GM19043 (cell line): ENCODE results near the gene TNS4.

Experiments
- ATAC-seq: cut with Tn5 transposase; IDR thresholded peaks from one replicate; pipeline ENCODE4 v1.9.1; 2021; ENCODE audit warnings: low read depth; ENCODE audit not compliant: unreplicated experiment

TNS4 gene

GRCh38 chr17:40495140-40495539 lies 6.3 kb downstream of the TNS4 start:
- ATAC-seq: no peak

- no peak for ATAC-seq
These were observed 7.7 kb downstream of the TNS4 start for GRCh38 chr17:40493697-40494096.

DNA sequence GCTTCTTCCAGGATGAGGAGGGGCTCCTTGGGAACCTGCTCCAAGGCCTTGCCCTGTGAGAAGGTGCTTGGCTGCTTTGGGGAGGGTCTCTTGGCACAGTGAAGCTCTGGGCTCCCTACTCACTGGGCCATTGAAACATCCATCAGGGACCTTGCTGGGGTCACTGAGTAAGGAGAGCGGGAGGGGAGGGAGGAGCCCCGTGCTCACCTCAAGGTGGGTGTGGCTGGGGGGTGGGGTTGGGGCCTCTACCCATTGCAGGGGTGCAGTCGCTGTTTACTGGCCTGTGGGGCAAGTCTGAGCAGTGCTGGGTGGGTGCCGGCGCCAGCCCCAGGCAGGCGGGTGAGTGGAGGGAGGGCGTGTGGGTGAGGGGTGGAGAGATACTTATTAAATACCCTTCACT lies 9.9 kb downstream of the TNS4 start:
- no peak for ATAC-seq

DNA sequence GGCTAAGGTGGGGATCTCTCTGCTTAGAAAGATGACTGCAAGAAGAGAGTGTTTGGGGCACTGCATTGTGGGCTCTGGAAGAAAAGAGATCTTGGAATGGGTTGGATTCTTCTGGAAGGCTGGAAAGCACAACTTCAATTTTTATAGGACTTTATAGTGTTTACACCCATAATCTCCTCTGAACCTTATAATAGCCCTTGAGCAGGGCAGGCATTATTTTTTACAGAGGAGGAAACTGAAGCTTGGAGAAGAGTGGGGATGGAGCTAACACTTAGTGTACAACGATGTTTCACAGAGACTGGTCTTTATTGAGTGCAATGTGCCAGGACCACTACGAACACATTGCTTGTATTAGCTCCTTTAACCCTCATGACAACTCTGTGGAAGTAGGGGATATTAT lies 10.4 kb downstream of the TNS4 start:
- ATAC-seq: no peak

GRCh38 chr17:40490289-40490853 lies 11.1 kb downstream of the TNS4 start:
- ATAC-seq: no peak

DNA sequence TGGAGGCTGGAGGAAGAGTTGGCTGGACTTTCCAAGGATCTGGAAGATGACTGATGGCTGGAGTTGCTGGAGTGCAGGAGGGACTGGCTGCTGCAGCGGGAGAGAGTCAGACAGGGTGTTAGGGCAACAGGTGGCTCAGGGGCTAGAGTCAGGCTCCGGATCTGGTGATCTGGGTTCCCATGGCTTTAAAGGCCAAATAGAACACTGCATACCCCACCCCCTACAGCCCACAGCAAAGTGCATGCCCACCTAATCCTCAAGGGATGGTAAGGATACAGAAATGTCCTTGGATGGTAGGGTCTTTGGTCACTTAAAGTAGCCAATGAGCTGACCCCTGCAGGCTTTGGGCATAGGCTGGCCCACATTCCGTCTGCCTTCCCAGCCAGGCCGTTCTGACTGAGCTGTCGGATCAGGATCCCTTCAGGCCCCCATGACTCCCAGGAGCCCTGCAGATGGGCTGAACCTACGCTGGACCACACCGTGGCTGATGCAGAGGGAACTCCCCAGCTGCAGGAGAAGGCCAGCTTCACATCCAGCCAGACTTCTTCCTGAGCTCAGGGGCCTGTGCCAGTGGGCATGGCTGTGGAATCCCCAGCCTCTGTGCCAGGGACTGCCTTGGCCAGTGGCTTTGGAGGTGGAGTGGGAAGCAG lies 13.9 kb downstream of the TNS4 start:
- no peak for ATAC-seq

DNA sequence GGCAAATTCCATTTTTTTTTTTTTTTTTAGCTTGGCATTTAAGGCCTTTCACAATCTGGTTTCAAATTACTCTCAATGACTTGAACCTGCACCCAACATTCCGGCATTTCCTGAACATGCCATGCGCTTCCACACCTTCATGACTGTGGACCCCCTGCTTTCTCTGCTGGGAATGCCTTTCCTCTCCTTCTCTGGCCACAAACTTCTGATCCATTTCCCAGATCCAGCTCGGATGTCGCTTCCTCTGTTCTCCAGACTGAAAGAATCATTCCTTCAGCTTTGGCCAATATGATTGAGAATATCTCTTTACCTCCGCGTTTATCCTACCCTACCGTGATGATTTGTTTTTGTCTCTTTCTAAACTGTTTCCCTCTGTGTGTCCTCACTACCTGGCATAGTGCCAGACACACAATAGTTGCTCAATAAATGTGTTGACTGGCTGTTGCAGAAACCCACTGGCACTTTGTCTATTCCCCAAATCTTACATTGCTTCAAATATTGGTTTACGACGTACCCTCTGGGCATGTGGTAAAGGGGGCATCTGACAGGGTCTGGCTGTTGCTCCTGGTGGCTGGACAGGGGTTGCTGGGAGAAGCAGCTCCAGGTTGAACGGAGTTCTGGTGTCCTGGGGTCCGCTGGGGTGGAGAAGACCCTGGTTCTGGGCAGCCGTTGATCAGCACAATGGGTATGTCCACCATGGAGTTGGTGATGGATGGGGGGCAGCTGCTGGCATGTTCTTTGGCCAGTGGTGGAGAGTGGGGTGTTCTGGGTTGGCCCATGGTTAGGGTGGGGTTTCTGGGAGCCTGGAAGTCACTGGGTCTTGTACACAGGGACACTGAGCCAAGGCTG lies 14.7 kb downstream of the TNS4 start:
- no peak for ATAC-seq

- ATAC-seq: no peak
These were observed 15.4 kb downstream of the TNS4 start for GRCh38 chr17:40485851-40486521.

- no peak for ATAC-seq
These were observed 16.4 kb downstream of the TNS4 start for GRCh38 chr17:40484973-40485530.

- ATAC-seq: no peak
These were observed 17.0 kb downstream of the TNS4 start for GRCh38 chr17:40484285-40484972.

DNA sequence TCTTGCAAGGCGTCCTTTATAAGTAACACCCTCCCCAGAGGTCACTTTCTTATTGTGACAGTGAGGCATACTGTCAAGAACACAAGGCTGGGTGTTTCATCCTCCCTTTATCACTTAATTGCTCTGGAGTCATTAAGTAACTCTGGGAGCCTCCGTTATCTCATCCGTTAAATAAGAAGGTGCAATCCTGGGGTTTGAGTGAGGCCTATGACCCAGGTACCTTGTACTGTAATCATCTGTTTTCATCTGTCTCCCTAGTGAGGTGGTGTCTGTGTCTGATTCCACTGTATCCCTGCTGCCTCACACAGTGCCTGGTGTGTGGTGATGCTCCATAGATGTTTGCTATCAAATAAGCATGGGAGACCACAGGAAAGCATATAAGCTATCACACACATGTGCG lies 17.7 kb downstream of the TNS4 start:
- no peak for ATAC-seq

- ATAC-seq: no peak
These were observed 18.7 kb downstream of the TNS4 start for GRCh38 chr17:40482722-40483121.

DNA sequence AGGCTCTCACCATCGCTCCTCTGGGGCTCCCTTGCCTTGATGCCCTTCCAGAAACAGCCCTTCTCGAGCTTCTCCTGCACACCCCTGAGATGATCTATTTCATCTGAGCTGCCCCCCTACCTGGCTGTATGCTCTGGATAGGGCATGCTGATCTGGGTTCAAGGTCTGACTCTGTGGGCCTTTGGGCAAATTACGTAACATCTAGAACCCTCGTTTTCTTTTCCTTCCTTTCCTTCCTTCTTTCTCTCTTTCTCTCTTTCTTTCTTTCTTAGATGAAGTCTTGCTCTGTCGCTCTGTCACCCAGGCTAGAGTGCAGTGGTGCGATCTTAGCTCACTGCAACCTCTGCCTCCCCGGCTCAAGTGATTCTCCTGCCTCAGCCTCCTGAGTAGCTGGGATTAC lies 20.3 kb downstream of the TNS4 start:
- no peak for ATAC-seq

- ATAC-seq: no peak
These were observed 20.9 kb downstream of the TNS4 start for GRCh38 chr17:40480501-40481003.

DNA sequence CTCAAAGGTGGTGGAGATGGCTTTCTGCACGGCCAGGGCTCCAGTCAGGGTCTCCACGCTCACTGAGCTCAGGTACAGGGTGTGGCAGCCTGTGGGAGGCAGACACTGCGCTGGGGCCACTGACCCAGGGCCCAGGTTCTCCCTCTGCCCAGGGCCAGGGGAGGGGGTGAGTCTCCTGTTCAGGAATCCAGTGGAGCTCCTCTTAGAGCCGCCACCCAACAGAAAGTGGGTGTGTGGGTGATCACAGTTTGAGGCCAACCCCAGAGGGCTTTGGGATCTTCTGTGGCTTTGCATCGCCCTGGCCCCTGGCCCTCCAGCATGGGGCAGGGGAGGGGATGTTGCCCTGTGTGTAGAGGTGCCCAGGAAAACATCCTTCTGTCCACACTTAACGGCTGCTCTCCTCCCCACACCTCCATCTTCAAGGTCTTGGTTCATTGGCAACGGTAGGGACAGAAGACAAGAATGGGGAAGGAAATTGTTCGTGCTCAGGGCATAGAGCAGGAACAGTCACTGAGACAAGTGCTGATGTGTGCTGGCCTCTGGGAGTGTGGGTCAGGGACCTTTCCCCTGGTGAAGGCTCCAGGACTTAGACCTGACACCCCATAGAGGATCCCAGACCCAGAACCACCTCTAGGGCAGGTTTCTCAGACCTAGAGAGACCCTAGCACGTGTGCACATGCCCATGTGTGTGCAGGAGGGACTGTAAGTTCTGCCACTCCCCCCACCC lies 21.5 kb downstream of the TNS4 start:
- ATAC-seq: no peak

- no peak for ATAC-seq
These were observed 22.9 kb downstream of the TNS4 start for GRCh38 chr17:40478486-40478885.

GRCh38 chr17:40477796-40478195 lies 23.6 kb downstream of the TNS4 start:
- ATAC-seq: no peak

DNA sequence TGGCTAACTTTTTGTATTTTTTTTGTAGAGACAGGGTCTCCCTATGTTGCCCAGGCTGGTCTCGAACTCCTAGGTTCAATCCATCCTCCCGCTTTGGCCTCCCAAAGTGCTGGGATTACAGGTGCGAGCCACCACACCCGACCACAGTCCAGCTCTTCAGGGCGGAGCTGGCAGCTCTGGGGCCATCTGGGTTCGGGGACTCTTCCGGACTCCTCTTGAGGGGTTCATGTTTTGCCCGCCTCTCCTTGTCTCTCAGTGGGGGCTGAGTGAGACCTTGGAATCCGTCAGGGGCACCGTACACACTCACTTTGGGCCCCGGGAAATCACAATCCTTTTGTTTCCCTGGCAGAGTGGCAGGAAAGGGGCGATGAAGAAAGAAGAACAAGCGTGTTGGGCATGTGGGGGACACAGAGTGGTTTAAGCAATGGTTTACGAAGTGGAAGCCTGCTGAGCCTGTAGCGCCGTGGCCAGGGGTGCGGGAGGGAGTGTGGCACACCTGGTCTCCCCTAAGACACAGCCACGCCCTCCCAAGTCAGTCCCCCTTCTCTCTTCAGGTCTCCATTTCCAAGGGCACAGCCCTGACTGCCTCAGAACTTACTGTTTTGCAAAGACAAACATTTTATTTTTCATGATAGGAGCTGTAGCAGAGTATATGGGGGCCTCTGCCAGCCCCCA lies 26.1 kb downstream of the TNS4 start:
- ATAC-seq: no peak

GRCh38 chr17:40474419-40475002 lies 26.9 kb downstream of the TNS4 start:
- no peak for ATAC-seq
